A549 treated with Hydrocortisone at 1 μM for 4 hours (cell line): Measurements from ENCODE around the gene OR5K2. TPM values are rescaled to one million over a fixed set of nuclear protein-coding genes. Genes with fewer than 3 reads are reported as not detected.

ENCODE experiments used
- total RNA-seq: library from RNA; stranded (reverse); fragments of 200-300 nt; extraction: Qiagen RNA extraction; gene quantifications from 5 replicates; pipeline ENCODE4 v1.2.3, GENCODE V29; 2022

The OR5K2 gene
- not detected in 5 replicates for total RNA-seq

GRCh38 chr3:98497381-98497780 is at the start of gene OR5K2:
OR5K2 (plus strand) TSS chr3:98497681; CDS start chr3:98497681, 0 bp downstream.

GRCh38 chr3:98462901-98463300 is 34.6 kb upstream of the OR5K2 start, which contains the start of gene OR5K1:
OR5K1 (plus strand) TSS chr3:98463201; CDS start chr3:98469577, 6,376 bp downstream.

DNA sequence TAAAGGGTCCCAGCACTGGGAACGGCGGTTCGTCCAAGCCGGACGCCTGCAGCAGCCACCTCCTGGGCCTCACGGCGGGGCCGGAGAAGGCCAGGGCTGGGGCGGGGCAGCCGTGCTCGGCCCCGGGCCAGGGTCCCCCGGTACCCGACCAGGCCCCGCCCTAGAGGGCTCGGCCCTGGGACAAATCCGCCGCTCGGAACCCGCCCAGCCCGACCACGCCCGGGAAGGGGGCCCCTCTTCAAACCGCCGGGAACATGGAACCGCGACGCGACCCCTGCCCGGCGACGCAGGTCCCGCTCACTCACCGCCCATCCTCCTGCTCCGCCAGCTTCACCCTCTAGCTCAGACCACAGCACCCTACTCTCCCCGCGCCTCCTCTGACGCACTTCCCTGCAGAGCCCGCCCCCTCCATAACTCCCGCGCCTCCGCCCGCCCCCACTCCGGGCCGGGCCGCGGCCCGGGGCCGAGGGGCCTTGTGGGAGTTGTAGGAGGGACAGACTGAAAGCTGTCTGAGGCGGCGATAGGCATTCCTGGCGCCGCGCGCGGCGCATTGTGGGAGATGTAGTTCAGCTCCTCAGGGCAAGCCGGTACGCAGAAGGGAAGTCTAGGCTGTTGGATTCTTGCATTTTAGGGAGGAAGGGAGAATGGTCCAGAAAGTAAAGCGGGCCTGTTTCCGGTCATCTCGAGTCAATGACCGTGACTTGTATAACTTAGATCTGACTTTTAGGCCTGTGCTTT is 25.2 kb downstream of the OR5K2 start, which contains the start of gene CLDND1:
Gene CLDND1 (minus strand): TSS at position 359 of the 738 bp plus-strand sequence. CDS start 1,478 bp downstream, outside the sequence.

GRCh38 chr3:98531622-98532274 is 34.3 kb downstream of the OR5K2 start, which contains the start of gene GPR15:
GPR15 (plus strand) TSS chr3:98531978; CDS start chr3:98532034, 56 bp downstream.

Other genes with a start within 250 kb of the OR5K2 start
- gene OR5H6, start 233.4 kb upstream of the OR5K2 start, total RNA-seq = not detected in 5 replicates
- gene OR5H2, start 215.2 kb upstream of the OR5K2 start, total RNA-seq = not detected in 5 replicates
- not detected in 5 replicates for gene OR5K4, start 143.8 kb upstream of the OR5K2 start, total RNA-seq
- gene OR5K3, start 107.0 kb upstream of the OR5K2 start, total RNA-seq = not detected in 5 replicates
- not detected in 5 replicates for gene OR5K1, start 34.5 kb upstream of the OR5K2 start, total RNA-seq
- gene CLDND1, start 25.2 kb downstream of the OR5K2 start, total RNA-seq = 43.3 to 61.2 TPM (median 59.3 TPM) in 5 replicates
- not detected in 5 replicates for gene GPR15, start 34.3 kb downstream of the OR5K2 start, total RNA-seq
- 18.5 to 23.6 TPM (median 21.5 TPM) in 5 replicates for gene CPOX, start 95.9 kb downstream of the OR5K2 start, total RNA-seq